Choroid plexus epithelial cell (primary cell): Measurements from ENCODE around the gene WT1.

ENCODE experiments used
- DNase-seq: peaks from one replicate; pipeline ENCODE4 v3.0.0-alpha.2; 2010; ENCODE audit warnings: low read depth
- H3K4me3 ChIP-seq: 2 replicates; pipeline ENCODE4 v1.5.1; 2011; ENCODE audit warnings: low read depth, mild to moderate bottlenecking, control low read depth, low read length, moderate library complexity
- TF ChIP-seq, protein P1 (sequence below): conservative IDR thresholded peaks from 2 replicates; pipeline ENCODE4 v1.5.1; 2011; ENCODE audit warnings: low read depth, mild to moderate bottlenecking, control low read depth, inconsistent platforms, low read length, moderate library complexity

Gene WT1

GRCh38 chr11:32353884-32354283 lies 81.5 kb downstream of the WT1 start:
- TF ChIP-seq, protein P1, sequence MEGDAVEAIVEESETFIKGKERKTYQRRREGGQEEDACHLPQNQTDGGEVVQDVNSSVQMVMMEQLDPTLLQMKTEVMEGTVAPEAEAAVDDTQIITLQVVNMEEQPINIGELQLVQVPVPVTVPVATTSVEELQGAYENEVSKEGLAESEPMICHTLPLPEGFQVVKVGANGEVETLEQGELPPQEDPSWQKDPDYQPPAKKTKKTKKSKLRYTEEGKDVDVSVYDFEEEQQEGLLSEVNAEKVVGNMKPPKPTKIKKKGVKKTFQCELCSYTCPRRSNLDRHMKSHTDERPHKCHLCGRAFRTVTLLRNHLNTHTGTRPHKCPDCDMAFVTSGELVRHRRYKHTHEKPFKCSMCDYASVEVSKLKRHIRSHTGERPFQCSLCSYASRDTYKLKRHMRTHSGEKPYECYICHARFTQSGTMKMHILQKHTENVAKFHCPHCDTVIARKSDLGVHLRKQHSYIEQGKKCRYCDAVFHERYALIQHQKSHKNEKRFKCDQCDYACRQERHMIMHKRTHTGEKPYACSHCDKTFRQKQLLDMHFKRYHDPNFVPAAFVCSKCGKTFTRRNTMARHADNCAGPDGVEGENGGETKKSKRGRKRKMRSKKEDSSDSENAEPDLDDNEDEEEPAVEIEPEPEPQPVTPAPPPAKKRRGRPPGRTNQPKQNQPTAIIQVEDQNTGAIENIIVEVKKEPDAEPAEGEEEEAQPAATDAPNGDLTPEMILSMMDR, result no peak
- no peak for DNase-seq
- no peak overlapping the region for H3K4me3 ChIP-seq

- H3K4me3 ChIP-seq, result no peak overlapping the region
Observed at GRCh38 chr11:32348502-32348901, 86.8 kb downstream of the WT1 start.

DNA sequence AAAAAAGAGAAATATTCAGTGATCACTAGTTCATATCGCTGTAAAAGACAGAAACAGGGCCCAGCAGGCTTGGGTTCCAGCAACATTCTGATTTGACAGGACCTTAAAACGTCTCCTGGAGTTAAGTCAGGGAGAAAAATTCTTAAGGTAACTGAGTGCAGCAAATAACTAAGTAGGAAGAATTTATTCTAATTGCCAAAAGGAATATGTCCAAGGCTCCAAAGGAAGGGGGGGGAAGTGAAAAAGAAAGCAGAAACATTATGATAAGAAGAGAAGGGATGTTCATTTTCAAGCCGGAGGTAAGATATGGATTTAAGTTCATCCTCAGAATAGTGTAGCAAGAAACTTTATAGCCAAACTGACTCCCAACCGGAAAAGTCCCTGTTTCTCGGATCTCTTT lies 90.4 kb downstream of the WT1 start:
- TF ChIP-seq, protein P1, result no peak
- no peak for DNase-seq
- H3K4me3 ChIP-seq, result no peak overlapping the region

More at GRCh38 chr11:32348502-32348901, 86.8 kb downstream of the WT1 start:
- no peak for DNase-seq
- TF ChIP-seq, protein P1, result no peak

GRCh38 chr11:32343325-32344008 lies 91.9 kb downstream of the WT1 start:
- TF ChIP-seq, protein P1, result no peak
- no peak for DNase-seq
- H3K4me3 ChIP-seq, result no peak overlapping the region

GRCh38 chr11:32341620-32342613 lies 93.4 kb downstream of the WT1 start:
- TF ChIP-seq, protein P1, result no peak
- no peak overlapping the region for H3K4me3 ChIP-seq
- no peak for DNase-seq

- H3K4me3 ChIP-seq, result no peak overlapping the region
- no peak for DNase-seq
- TF ChIP-seq, protein P1, result no peak
Observed at GRCh38 chr11:32340181-32340580, 95.2 kb downstream of the WT1 start.
